H1 (cell line): ENCODE data around the gene VPS13D. TPM values are rescaled to one million over a fixed set of nuclear protein-coding genes. Genes with fewer than 3 reads are reported as not detected.

ENCODE experiments used
- CTCF ChIA-PET: fragments of 300-600 bp; sonication (Branson Sonifier 250); formaldehyde crosslinking; loops from one replicate; lab custom pipeline; 2021; ENCODE audit not compliant: partially characterized antibody; lab: Charles Lee
- POLR2A ChIA-PET: fragments of 300-600 bp; sonication (Branson Sonifier 250); formaldehyde crosslinking; loops from one replicate; lab custom pipeline; 2021; ENCODE audit warnings: inconsistent platforms; ENCODE audit not compliant: partially characterized antibody; lab: Charles Lee
- DNase-seq, 2 experiments: peaks; one replicate each; pipeline versions ENCODE4 v3.0.0 to v3.0.0-alpha.2; 2010 to 2022; ENCODE audit warnings: low spot score in 2 of 2, low read depth in 1 of 2, mixed read lengths in 1 of 2
- FAIRE-seq: peaks from 2 replicates; lab custom pipeline; 2011; peaks lifted over from hg19 to GRCh38; lab: Jason Lieb, UNC
- H2AFZ ChIP-seq: 2 replicates; pipeline ENCODE4 v1.8.1; 2012; ENCODE audit warnings: low read length, inconsistent platforms
- H2AK5ac ChIP-seq: 2 replicates; pipeline ENCODE4 v1.6.1; 2013; ENCODE audit warnings: low read depth, low read length
- H2BK120ac ChIP-seq: replicated peaks from 2 replicates; pipeline ENCODE3; 2013; ENCODE audit warnings: low read depth, low read length, inconsistent platforms
- H2BK12ac ChIP-seq: 2 replicates; pipeline ENCODE4 v1.6.1; 2013; ENCODE audit warnings: low read depth, low read length
- H2BK15ac ChIP-seq: 2 replicates; pipeline ENCODE4 v1.6.1; 2013; ENCODE audit warnings: low read length
- H2BK20ac ChIP-seq: 2 replicates; pipeline ENCODE4 v1.6.1; 2013; ENCODE audit warnings: low read length
- H2BK5ac ChIP-seq: 2 replicates; pipeline ENCODE4 v1.6.1; 2013; ENCODE audit warnings: low read depth, low read length
- H3K14ac ChIP-seq: 2 replicates; pipeline ENCODE4 v1.6.1; 2013; ENCODE audit warnings: inconsistent platforms; ENCODE audit not compliant: insufficient read length
- H3K18ac ChIP-seq: 2 replicates; pipeline ENCODE4 v1.6.1; 2013; ENCODE audit warnings: low read length; ENCODE audit errors: extremely low read depth
- H3K23ac ChIP-seq: 2 replicates; pipeline ENCODE4 v1.6.1; 2013; ENCODE audit warnings: inconsistent platforms; ENCODE audit not compliant: insufficient read length
- H3K23me2 ChIP-seq: 2 replicates; pipeline ENCODE4 v1.6.1; 2013; ENCODE audit warnings: low read depth, low read length
- H3K27ac ChIP-seq: 2 replicates; pipeline ENCODE4 v1.6.1; 2011; ENCODE audit warnings: low read depth, low read length, inconsistent platforms
- H3K27me3 ChIP-seq, 4 experiments: replicated peaks in 1 of 4; 1 replicate in 1 of 4; 2 replicates in 3 of 4; pipeline versions ENCODE4 v1.6.1 to v1.8.1; 2011 to 2013; ENCODE audit warnings: low read length in 3 of 4, mild to moderate bottlenecking in 3 of 4, inconsistent platforms in 2 of 4, mixed read lengths in 2 of 4, moderate library complexity in 1 of 4; ENCODE audit not compliant: control insufficient read depth in 3 of 4, insufficient read depth in 3 of 4; ENCODE audit errors: extremely low read depth in 1 of 4
- H3K36me3 ChIP-seq, 4 experiments: 2 replicates each; pipeline versions ENCODE4 v1.6.1 to v1.8.1; 2011 to 2013; ENCODE audit warnings: mild to moderate bottlenecking in 4 of 4, low read length in 3 of 4, moderate library complexity in 2 of 4, control low read depth in 1 of 4, inconsistent platforms in 1 of 4; ENCODE audit not compliant: insufficient read depth in 4 of 4, control insufficient read depth in 2 of 4
- H3K4ac ChIP-seq: replicated peaks from 2 replicates; pipeline ENCODE3; 2013; ENCODE audit warnings: low read length, low read depth, mixed read lengths, inconsistent platforms; ENCODE audit not compliant: insufficient read length
- H3K4me1 ChIP-seq, 4 experiments: replicated peaks in 1 of 4; 1 replicate in 1 of 4; 2 replicates in 3 of 4; pipeline versions ENCODE4 v1.6.1 to v1.8.1; 2011 to 2013; ENCODE audit warnings: low read length in 3 of 4, inconsistent platforms in 2 of 4, mixed read lengths in 1 of 4; ENCODE audit not compliant: insufficient read depth in 4 of 4, control insufficient read depth in 3 of 4
- H3K4me2 ChIP-seq, 2 experiments: 2 replicates each; pipeline versions ENCODE4 v1.6.1 to v1.8.1; 2011 to 2013; ENCODE audit warnings: low read depth in 2 of 2, low read length in 2 of 2, control low read depth in 1 of 2, inconsistent platforms in 1 of 2, mild to moderate bottlenecking in 1 of 2; ENCODE audit not compliant: insufficient read depth in 1 of 2
- H3K4me3 ChIP-seq, 4 experiments: fragments of 200-600, 300-600 bp in 1 of 4; sonication (generic), shearing (Covaris generic), sonication (Bioruptor Twin) in 1 of 4; 2 replicates each; pipeline versions ENCODE4 v1.5.1 to v1.8.1; 2011 to 2016; ENCODE audit warnings: low read length in 4 of 4, low read depth in 3 of 4, control low read depth in 2 of 4, inconsistent platforms in 2 of 4, mild to moderate bottlenecking in 2 of 4, mixed read lengths in 1 of 4, moderate library complexity in 1 of 4; ENCODE audit not compliant: insufficient read depth in 2 of 4; ENCODE audit errors: extremely low read depth in 1 of 4
- H3K56ac ChIP-seq: replicated peaks from 2 replicates; pipeline ENCODE3; 2013; ENCODE audit warnings: low read depth, mild to moderate bottlenecking, mixed read lengths, low read length, inconsistent platforms; ENCODE audit not compliant: insufficient read length
- H3K79me1 ChIP-seq: 2 replicates; pipeline ENCODE4 v1.6.1; 2013; ENCODE audit warnings: low read depth, low read length, control low read depth
- H3K79me2 ChIP-seq, 2 experiments: 2 replicates each; pipeline versions ENCODE4 v1.6.1 to v1.8.1; 2012 to 2013; ENCODE audit warnings: low read length in 2 of 2, mild to moderate bottlenecking in 2 of 2, inconsistent platforms in 1 of 2; ENCODE audit not compliant: insufficient read depth in 2 of 2, control insufficient read depth in 1 of 2
- H3K9ac ChIP-seq, 4 experiments: replicated peaks in 1 of 4; 1 replicate in 1 of 4; 2 replicates in 3 of 4; pipeline versions ENCODE4 v1.6.1 to v1.8.1; 2011 to 2013; ENCODE audit warnings: low read depth in 3 of 4, low read length in 3 of 4, control low read depth in 2 of 4, mild to moderate bottlenecking in 2 of 4, moderate library complexity in 2 of 4, inconsistent platforms in 1 of 4; ENCODE audit errors: extremely low read depth in 1 of 4
- H3K9me3 ChIP-seq, 2 experiments: 2 replicates each; pipeline versions ENCODE4 v1.6.1 to v1.8.1; 2012 to 2013; ENCODE audit warnings: mild to moderate bottlenecking in 2 of 2, moderate library complexity in 2 of 2, control low read depth in 1 of 2, inconsistent platforms in 1 of 2, low read depth in 1 of 2, low read length in 1 of 2, mixed read lengths in 1 of 2; ENCODE audit not compliant: insufficient read depth in 2 of 2
- H4K20me1 ChIP-seq, 2 experiments: replicated peaks in 1 of 2; 2 replicates each; pipeline versions ENCODE3 to v1.8.1; 2011 to 2013; ENCODE audit warnings: inconsistent platforms in 2 of 2, low read length in 2 of 2, mild to moderate bottlenecking in 1 of 2; ENCODE audit not compliant: insufficient read depth in 2 of 2, control insufficient read depth in 1 of 2
- H4K5ac ChIP-seq: 2 replicates; pipeline ENCODE4 v1.6.1; 2013; ENCODE audit warnings: low read length, low read depth, mixed read lengths, inconsistent platforms; ENCODE audit not compliant: insufficient read length
- H4K8ac ChIP-seq: 2 replicates; pipeline ENCODE4 v1.8.0; 2013; ENCODE audit warnings: mild to moderate bottlenecking, moderate library complexity, low read length, inconsistent platforms; ENCODE audit not compliant: insufficient read depth; ENCODE audit errors: extremely low read depth
- H4K91ac ChIP-seq: replicated peaks from 2 replicates; pipeline ENCODE3; 2013; ENCODE audit warnings: low read length, mixed read lengths, inconsistent platforms; ENCODE audit not compliant: insufficient read length
- BRCA1 ChIP-seq: IDR thresholded peaks from 2 replicates; pipeline ENCODE4 v1.6.1; 2012; ENCODE audit warnings: low read depth, low read length, improper control_type of control experiment
- KDM1A ChIP-seq: fragments of 200-600, 300-600 bp; sonication (generic); IDR thresholded peaks from 2 replicates; pipeline ENCODE4 v1.7.1; 2016; ENCODE audit warnings: mild to moderate bottlenecking, low read length, borderline replicate concordance
- KDM5A ChIP-seq: fragments of 200-600 bp; IDR thresholded peaks from 2 replicates; pipeline ENCODE4 v1.7.1; 2012; ENCODE audit warnings: mild to moderate bottlenecking, low read length, inconsistent platforms, mixed read lengths
- RBBP5 ChIP-seq: IDR thresholded peaks from 2 replicates; pipeline ENCODE4 v1.7.1; 2012; ENCODE audit warnings: low read depth, mild to moderate bottlenecking, inconsistent platforms, low read length, moderate library complexity, borderline replicate concordance
- SAP30 ChIP-seq: fragments of 300-600 bp; sonication (generic); IDR thresholded peaks from 2 replicates; pipeline ENCODE4 v1.7.1; 2012; ENCODE audit warnings: low read length, moderate library complexity, mild to moderate bottlenecking, inconsistent platforms; ENCODE audit not compliant: insufficient read depth, insufficient replicate concordance
- SP2 ChIP-seq: IDR thresholded peaks from 2 replicates; pipeline ENCODE4 v1.6.1; 2012; ENCODE audit warnings: mild to moderate bottlenecking, low read length, inconsistent platforms
- WGBS, 2 experiments: shearing (Covaris generic) in 1 of 2; methylation state at CpG; one replicate each; pipeline versions ENCODE4 v1.1.6 to v1.1.7; 2013 to 2015; ENCODE audit warnings: low lambda C conversion rate in 2 of 2, mixed read lengths in 2 of 2, inconsistent platforms in 1 of 2, low coverage in 1 of 2, missing lambda C conversion rate in 1 of 2; ENCODE audit not compliant: insufficient replicate concordance in 2 of 2, insufficient coverage in 1 of 2, insufficient read length in 1 of 2; ENCODE audit errors: extremely low coverage in 1 of 2, missing lambda C conversion rate in 1 of 2; 5-methylcytosine and 5-hydroxymethylcytosine counted together
- polyA plus RNA-seq, 7 experiments: library from polyadenylated mRNA; depleted of rRNA in 3 of 7; stranded (reverse) in 5 of 7; unstranded in 2 of 7; fragments of >200 nt in 5 of 7; fragments of 200-250 nt in 2 of 7; gene quantifications; 1 replicate in 5 of 7; 2 replicates in 1 of 7; 4 replicates in 1 of 7; pipeline versions ENCODE4 v1.2.1 to v1.2.3, GENCODE V29; 2011 to 2013; ENCODE audit warnings: missing spikeins in 2 of 7, mixed read lengths in 2 of 7
- total RNA-seq: library from RNA; stranded (reverse); fragmentation: NEBNext Ultra II Directional; extraction: Animal tissue kit (Norgen Biotek cat#: 25700); gene quantifications from 2 replicates; pipeline ENCODE4 v1.2.1, GENCODE V29; 2021
- TF ChIP-seq, protein P1 (sequence below), 3 experiments: IDR thresholded peaks; 1 replicate in 2 of 3; 2 replicates in 1 of 3; pipeline versions ENCODE4 v1.5.1 to v1.6.1; 2011; ENCODE audit warnings: low read length in 3 of 3, mild to moderate bottlenecking in 3 of 3, inconsistent platforms in 2 of 3, low read depth in 1 of 3, moderate library complexity in 1 of 3; ENCODE audit not compliant: insufficient read depth in 1 of 3; ENCODE audit errors: control extremely low read depth in 1 of 3

The VPS13D gene
- total and polyA plus RNA-seq, 2 of the 8 experiments (the other 6 are each of a cell fraction or from before 2014, with no cell fraction given): 10.9 to 31.2 TPM

DNA sequence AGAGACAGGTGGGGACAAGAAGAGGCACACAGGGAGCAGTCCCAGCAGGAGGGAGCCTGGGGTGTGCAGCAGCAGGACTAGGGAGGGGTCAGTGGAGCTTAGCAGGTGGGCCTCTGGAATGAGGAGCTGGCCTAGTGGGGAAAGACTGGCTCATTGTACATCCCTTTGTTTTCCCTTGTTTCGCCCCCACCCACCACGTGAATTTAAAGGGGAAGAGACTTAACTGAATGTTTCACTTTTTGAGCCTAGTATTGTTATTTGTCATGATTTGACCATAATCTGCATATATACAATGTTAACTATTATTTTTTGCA is 206.5 kb downstream of the VPS13D start:
- Histone ChIP-seq H4K8ac (no peak overlapping the region), H3K79me2 (no peaks in the 10 kb centered on the region), H3K4me2 (no peak overlapping the region), H3K79me1 (no peaks in the 10 kb centered on the region), H3K18ac (no peak overlapping the region), H2AK5ac (no peak overlapping the region), H2BK15ac (no peak overlapping the region), H2BK5ac (peak overlapping the region; percentile 67; the same call in 1 of the 2 replicates), H2BK120ac (no peak overlapping the region), H3K9me3 (no peaks in the 10 kb centered on the region), H4K5ac (no peak overlapping the region), H3K4ac (no peak overlapping the region), H3K36me3 (peaks cover 0 to 4% (median 0%) of the 10 kb centered on the region in 4 experiments; a peak in 1 of 8 replicates), H3K14ac (no peak overlapping the region), H2BK12ac (no peak overlapping the region), H2BK20ac (no peak overlapping the region), H3K4me1 (peaks cover 3 to 5% (median 3%) of the 10 kb centered on the region in 4 experiments; a peak in 4 of 7 replicates), H3K56ac (no peak overlapping the region), H3K27ac (no peak overlapping the region), H4K91ac (no peak overlapping the region), H3K23ac (no peak overlapping the region), H3K23me2 (no peaks in the 10 kb centered on the region), H3K4me3 (no peak overlapping the region), H3K27me3 (no peaks in the 10 kb centered on the region), H4K20me1 (no peaks in the 10 kb centered on the region), H2AFZ (no peak overlapping the region), H3K9ac (no peak overlapping the region)
- ChIA-PET CTCF (interaction anchor here (3.1 kb wide), 1 partner anchor 13 kb away, joined by 13 read pairs; no protein-coding TSS in a partner anchor), POLR2A (no interaction called here)
- DNase-seq: no peak
- FAIRE-seq: no peak
- TF ChIP-seq KDM5A (no peak), SP2 (no peak), BRCA1 (no peak), KDM1A (no peak), SAP30 (no peak), RBBP5 (no peak)
- TF ChIP-seq, protein P1, sequence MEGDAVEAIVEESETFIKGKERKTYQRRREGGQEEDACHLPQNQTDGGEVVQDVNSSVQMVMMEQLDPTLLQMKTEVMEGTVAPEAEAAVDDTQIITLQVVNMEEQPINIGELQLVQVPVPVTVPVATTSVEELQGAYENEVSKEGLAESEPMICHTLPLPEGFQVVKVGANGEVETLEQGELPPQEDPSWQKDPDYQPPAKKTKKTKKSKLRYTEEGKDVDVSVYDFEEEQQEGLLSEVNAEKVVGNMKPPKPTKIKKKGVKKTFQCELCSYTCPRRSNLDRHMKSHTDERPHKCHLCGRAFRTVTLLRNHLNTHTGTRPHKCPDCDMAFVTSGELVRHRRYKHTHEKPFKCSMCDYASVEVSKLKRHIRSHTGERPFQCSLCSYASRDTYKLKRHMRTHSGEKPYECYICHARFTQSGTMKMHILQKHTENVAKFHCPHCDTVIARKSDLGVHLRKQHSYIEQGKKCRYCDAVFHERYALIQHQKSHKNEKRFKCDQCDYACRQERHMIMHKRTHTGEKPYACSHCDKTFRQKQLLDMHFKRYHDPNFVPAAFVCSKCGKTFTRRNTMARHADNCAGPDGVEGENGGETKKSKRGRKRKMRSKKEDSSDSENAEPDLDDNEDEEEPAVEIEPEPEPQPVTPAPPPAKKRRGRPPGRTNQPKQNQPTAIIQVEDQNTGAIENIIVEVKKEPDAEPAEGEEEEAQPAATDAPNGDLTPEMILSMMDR (IDR thresholded peaks at IDR 0.05; ENCODE audit: control extremely low read depth in 1 of 3, insufficient read depth in 1 of 3, low read depth in 1 of 3, low read length in 3 of 3): no peak
- 95% methylated on average over 2 of the region's 2 CpGs; no CpG with 5 or more reads in 1 of the 2 experiments for WGBS, 2 experiments
